ENCODE results near the gene TMC4.

- TF ChIP-seq RAD21 (IDR thresholded peaks at IDR 0.05; ENCODE audit: low read depth), result no peak
- no peak for TF ChIP-seq TEAD4 (IDR thresholded peaks at IDR 0.05)
- no peak for TF ChIP-seq MAX (IDR thresholded peaks at IDR 0.05)
- TF ChIP-seq REST (IDR thresholded peaks at IDR 0.05; ENCODE audit: low read depth), result no peak
- no peak for TF ChIP-seq YY1 (IDR thresholded peaks at IDR 0.05; ENCODE audit: low read depth)
- no peak for TF ChIP-seq FOXM1 (IDR thresholded peaks at IDR 0.05; ENCODE audit: borderline replicate concordance, low read depth)
- TF ChIP-seq CEBPB (IDR thresholded peaks at IDR 0.05), result no peak
- no peak for TF ChIP-seq TCF12 (IDR thresholded peaks at IDR 0.05; ENCODE audit: low read depth)
Measured at GRCh38 chr19:54128796-54129616, 44.0 kb downstream of the TMC4 start.

Data from Ishikawa (cell line).